Loucy (cell line): ENCODE results near the gene PYGB.

Source experiments
- CTCF ChIP-seq: fragments of 200-600 bp; sonication (generic); conservative IDR thresholded peaks from 2 replicates; pipeline ENCODE4 v1.5.1; 2014; ENCODE audit warnings: mild to moderate bottlenecking, antibody characterized with exemption, low read length
- EZH2phosphoT487 ChIP-seq: fragments of 200-600 bp; IDR thresholded peaks from 2 replicates; pipeline ENCODE4 v1.6.1; 2018; ENCODE audit warnings: antibody characterized with exemption, mild to moderate bottlenecking, moderate library complexity, borderline replicate concordance

DNA sequence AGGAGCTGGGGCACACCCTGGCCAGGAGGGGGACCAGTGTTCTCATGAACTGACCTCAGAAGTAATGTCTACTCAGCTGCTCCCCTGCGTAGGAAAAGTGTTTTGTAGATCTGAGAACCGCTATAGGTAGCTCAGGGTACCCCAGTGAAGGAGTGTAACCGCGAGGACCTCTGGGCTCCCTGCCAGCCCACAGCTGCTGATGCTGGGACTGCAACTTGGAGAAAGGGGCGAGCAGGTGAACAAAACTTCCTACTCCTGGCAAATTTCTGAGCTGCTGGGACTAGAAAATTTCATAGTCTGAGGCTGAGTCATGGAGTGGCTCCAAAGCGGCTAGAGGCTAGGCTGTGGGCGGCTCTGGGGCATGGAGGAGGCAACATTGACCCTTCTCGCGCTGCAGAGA, 51.9 kb downstream of the PYGB start:
- TF ChIP-seq CTCF, result no peak
- no peak for TF ChIP-seq EZH2phosphoT487
